Measurements from ENCODE around the gene ARSG. TPM values are rescaled to one million over a fixed set of nuclear protein-coding genes. Genes with fewer than 3 reads are reported as not detected.

The ARSG gene
- total RNA-seq, 2 donors from 2014 or later, result 5.4 to 16.9 TPM

- no peak for ATAC-seq (ENCODE audit: insufficient number of reproducible peaks, low FRiP score, low read depth)
- DNase-seq (ENCODE audit: low spot score), result no peak
- Histone ChIP-seq H3K9me3 (no peaks in the 10 kb centered on the region), H3K36me3 (peaks cover 52% of the 10 kb centered on the region), H3K27me3 (replicated peaks; ENCODE audit: insufficient read depth) (no peaks in the 10 kb centered on the region), H3K27ac (no peak overlapping the region), H3K4me3 (no peak overlapping the region), H3K4me1 (ENCODE audit: control insufficient read depth in 1 of 2, low read depth in 2 of 2) (no peaks in the 10 kb centered on the region)
- no peak for TF ChIP-seq CTCF (IDR thresholded peaks at IDR 0.05)
Measured at GRCh38 chr17:68435361-68435760, 144.1 kb downstream of the ARSG start.

- DNase-seq (ENCODE audit: low spot score) (no peak), ATAC-seq (ENCODE audit: insufficient number of reproducible peaks, low FRiP score, low read depth) (no peak)
- Histone ChIP-seq H3K36me3 (peaks cover 44% of the 10 kb centered on the region), H3K27me3 (replicated peaks; ENCODE audit: insufficient read depth) (no peaks in the 10 kb centered on the region), H3K9me3 (no peaks in the 10 kb centered on the region), H3K4me3 (no peak overlapping the region), H3K4me1 (ENCODE audit: control insufficient read depth in 1 of 2, low read depth in 2 of 2) (no peaks in the 10 kb centered on the region), H3K27ac (no peak overlapping the region)
- TF ChIP-seq CTCF (IDR thresholded peaks at IDR 0.05), result peak; percentile 87
Measured at GRCh38 chr17:68435876-68436842, 144.9 kb downstream of the ARSG start.

GRCh38 chr17:68437979-68438822, 146.9 kb downstream of the ARSG start:
- no peak for ATAC-seq (ENCODE audit: insufficient number of reproducible peaks, low FRiP score, low read depth)
- Histone ChIP-seq H3K27ac (peak overlapping the region in 1 of 2 donors; percentile 43), H3K36me3 (peaks cover 24% of the 10 kb centered on the region)

GRCh38 chr17:68439656-68440290, 148.5 kb downstream of the ARSG start:
- TF ChIP-seq CTCF (IDR thresholded peaks at IDR 0.05), result no peak
- H3K4me1 ChIP-seq (ENCODE audit: control insufficient read depth in 1 of 2, low read depth in 2 of 2), result peaks cover 0 to 7% of the 10 kb centered on the region in 2 donors
- H3K27ac ChIP-seq, result no peak overlapping the region
- H3K36me3 ChIP-seq, result peaks cover 10% of the 10 kb centered on the region
- DNase-seq (ENCODE audit: low spot score), result no peak
- no peak for ATAC-seq (ENCODE audit: insufficient number of reproducible peaks, low FRiP score, low read depth)
- H3K9me3 ChIP-seq, result no peaks in the 10 kb centered on the region
- no peak overlapping the region for H3K4me3 ChIP-seq
- H3K27me3 ChIP-seq (replicated peaks; ENCODE audit: insufficient read depth), result no peaks in the 10 kb centered on the region

More at GRCh38 chr17:68437979-68438822, 146.9 kb downstream of the ARSG start:
- TF ChIP-seq CTCF (IDR thresholded peaks at IDR 0.05), result no peak
- H3K9me3 ChIP-seq, result no peaks in the 10 kb centered on the region
- H3K4me1 ChIP-seq (ENCODE audit: control insufficient read depth in 1 of 2, low read depth in 2 of 2), result peaks cover 0 to 1% of the 10 kb centered on the region in 2 donors
- H3K4me3 ChIP-seq, result peak overlapping the region; percentile 22
- no peaks in the 10 kb centered on the region for H3K27me3 ChIP-seq (replicated peaks; ENCODE audit: insufficient read depth)
- DNase-seq (ENCODE audit: low spot score), result no peak

Measured in thoracic aorta (tissue), 2 donors.